Tibial nerve (tissue), 3 donors: ENCODE measurements around the gene FAM241A.
A peak's percentile ranks its signal among the peaks of the same experiment; 100 is the strongest.

ENCODE experiments used
- CTCF ChIP-seq, 5 experiments: fragments of 200-600 bp in 3 of 5; fragments of 450-650 bp in 2 of 5; sonication (generic) in 3 of 5; IDR thresholded peaks; one replicate each; pipeline ENCODE4 v1.5.1; 2016 to 2019; ENCODE audit warnings: antibody characterized with exemption in 5 of 5, mild to moderate bottlenecking in 3 of 5, moderate library complexity in 2 of 5
- POLR2A ChIP-seq, 2 donors: fragments of 450-650 bp; IDR thresholded peaks; one replicate each; pipeline ENCODE4 v1.6.1; 2017; ENCODE audit warnings: antibody characterized with exemption in 2 of 2, mild to moderate bottlenecking in 2 of 2, moderate library complexity in 2 of 2

- TF ChIP-seq CTCF (IDR thresholded peaks at IDR 0.05) (peak in 4 of 5 experiments; percentile 9 to 41 (median 32)), POLR2A (IDR thresholded peaks at IDR 0.05) (peak in 1 of 2 donors; percentile 83)
Observed at GRCh38 chr4:112231779-112232713, 86.8 kb downstream of the FAM241A start, which contains the start of gene AP1AR.
